Retina (tissue), 1 donor: ENCODE results near the gene SHC2.
A peak's percentile ranks its signal among the peaks of the same experiment; 100 is the strongest.
"Not testable (repeated sequence)": the region's sequence is repeated elsewhere in the genome, so short reads cannot be mapped to it uniquely, and the experiment has no call there.

Experiments
- DNase-seq: peaks from one replicate; pipeline ENCODE4 v3.0.0-alpha.2; 2016

The SHC2 gene

DNA sequence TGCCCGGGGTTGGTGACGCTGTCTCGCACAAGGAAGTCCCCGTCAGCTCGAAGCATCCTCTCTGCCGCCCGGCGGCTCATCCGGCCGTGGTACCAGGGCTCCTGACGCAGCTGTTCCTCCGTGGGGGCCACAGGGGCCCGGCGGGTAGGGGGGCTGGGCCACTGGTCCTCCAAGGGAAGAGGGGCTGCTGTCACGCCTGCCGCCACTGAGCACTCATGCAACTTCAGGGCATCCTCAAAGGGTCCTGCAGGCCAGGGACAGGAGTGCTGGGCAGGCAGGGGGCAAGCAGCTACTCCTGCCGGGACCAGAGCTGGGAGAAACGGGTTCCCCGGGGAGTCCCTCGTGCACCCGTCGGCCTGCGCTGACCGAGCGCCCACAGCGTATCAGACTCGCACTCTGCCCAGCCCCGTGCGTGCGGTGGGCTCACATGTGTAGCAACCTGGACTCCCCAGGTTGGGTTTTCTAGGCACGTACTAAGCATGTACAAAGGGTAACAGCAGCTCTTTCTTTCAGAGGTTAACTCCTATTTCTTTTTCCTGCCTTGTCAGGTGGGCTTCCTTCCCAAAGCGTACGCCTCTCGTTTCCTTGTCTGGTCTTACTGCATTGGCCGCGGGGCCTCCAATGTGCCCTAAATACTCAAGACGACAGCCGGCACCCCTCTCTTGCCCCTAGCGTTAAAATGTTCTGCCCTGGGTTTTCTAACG, 38.5 kb downstream of the SHC2 start:
- no peak for DNase-seq

DNA sequence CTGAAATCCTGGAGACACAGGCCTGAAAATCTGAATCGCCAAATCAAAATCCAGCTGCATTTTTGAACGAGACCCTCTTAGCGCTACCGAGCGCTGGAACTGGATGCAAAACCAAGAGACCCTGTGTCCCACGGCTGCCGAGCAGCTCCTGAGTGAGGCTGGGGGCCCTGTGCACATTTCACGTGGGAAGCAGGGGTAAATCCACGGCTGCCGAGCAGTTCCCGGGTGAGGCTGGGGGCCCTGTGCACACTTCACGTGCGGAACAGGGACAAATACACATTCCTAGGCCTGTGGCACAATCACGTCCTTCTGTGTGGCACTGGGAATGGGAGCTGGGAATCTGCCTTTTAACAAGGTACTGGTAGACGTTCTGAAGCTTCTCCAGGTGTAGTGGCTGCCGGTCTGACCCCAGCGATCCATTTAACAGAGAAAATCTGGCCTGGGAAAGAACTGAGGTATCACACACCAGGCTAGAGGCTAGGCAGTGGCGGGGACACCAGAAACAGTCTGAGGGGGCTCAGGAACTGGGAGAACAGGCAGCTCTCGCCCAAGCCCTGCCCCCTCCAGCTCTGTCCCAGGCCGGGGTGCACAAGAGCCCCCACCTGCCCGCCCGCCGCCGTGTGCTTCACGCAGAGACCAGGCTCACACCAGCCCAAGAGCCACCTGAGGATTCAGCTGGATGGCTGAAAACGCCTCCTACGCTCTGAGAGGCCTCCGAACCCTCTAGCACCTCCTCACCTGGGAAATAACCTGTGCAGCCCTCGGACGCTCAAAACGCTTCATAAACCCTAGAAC, 40.9 kb downstream of the SHC2 start:
- no peak for DNase-seq

DNA sequence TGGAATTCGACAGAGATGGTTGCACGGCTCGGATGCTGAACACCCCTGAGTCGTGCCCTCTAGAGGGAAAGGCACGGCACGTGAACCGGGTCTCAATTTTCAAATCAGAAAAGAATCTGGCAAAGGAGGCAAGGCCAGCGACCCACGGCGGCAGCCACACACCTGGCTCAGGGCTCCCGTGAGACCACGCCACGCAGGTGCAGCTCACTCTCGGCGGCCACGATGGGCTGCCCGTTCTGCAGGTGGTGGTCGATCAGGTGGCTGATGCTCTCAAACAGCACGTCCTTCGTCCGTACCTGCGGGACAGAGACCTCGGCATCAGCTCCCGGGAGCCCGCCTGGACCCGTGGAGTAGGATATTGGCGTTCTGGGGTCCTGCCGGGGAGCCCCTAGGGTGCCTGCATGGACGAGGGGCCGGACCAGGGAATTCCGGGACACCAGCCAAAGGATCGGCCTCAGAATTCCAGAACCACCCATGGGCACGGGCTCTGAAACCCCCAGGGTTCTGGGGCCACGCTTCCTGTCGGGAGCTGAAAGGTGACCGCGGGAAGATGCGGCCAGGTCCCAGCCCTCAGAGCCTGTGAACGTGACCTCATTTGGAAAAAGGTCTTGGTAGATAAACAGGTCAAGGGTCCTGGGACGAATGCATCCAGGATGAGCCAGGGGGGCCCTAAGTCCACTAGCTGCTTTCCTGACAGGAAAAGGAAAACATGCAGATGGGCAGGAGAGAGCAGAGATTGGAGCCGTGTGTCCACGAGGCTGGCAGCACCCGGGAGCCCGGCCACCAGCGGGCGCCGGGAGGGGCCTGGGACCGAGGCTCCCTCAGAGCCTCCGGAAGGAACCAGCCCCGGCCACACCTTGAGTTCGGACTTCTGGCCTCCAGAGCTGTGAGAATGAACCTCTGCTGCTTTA, 41.8 kb downstream of the SHC2 start:
- DNase-seq: peak; percentile 22

DNA sequence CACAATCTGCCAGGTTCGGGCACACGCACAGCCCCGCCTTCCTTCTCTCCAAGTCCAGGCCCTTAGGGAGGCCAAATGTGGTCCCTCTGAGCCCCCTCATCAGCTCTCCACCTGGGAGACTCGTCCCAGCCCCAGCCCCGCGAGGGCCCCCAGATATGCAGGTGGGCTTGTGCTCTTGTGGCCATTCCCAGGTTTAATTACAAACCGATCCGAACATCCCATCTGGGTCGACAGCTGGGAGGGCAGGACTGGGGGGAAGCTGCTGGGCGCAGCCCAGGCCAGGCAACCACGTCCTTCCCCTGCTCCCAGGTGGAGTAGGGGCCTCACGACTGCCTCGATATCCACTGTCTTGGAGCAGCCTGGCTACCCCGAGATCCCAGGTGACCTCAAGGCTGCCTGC, 44.4 kb downstream of the SHC2 start:
- no peak for DNase-seq

DNA sequence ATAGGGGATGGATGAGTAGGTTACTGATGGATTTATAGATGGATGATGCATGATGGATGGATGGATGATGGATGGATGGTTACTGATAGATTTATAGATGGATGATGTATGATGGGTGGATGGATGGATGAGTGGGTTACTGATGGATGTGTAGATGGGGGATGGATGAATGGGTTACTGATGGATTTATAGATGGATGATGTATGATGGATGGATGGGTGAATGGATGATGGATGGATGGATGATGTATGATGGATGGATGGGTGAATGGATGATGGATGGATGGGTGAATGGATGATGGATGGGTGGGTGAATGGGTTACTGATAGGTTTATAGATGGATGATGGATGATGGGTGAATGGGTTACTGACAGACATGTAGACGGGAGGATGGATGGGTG, 45.5 kb downstream of the SHC2 start:
- no peak for DNase-seq

DNA sequence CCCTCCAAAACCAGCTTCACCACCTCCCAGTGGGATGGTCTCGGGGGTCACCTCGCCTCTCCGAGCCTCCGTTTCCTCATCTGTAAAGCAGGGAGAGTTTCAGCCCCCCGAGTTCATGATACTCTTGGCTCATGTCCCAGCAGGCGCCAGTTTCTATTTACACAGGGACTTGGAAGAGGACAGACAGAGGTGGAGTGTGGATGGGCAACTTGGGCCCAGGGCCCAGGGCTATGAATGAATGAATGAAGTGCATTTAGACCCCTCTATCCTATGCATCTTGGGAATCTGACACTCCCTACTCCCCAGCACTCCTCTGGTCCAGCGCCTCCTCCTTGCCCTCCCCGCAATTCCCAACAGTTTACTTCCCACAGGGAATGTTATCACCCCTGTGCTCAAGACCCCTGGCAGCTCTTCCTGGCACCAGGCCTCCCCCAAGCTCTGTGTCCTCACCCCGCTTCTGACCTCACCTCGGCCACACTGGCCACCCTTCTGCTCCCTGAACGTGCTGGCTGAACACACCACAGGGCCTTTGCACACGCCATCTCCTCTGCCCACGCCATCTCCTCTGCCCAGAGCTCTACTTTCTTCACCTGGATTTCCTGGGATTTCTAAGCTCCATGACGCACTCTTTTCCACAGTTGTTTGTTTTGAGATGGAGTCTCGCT, 46.9 kb downstream of the SHC2 start:
- peak; percentile 1 for DNase-seq

DNA sequence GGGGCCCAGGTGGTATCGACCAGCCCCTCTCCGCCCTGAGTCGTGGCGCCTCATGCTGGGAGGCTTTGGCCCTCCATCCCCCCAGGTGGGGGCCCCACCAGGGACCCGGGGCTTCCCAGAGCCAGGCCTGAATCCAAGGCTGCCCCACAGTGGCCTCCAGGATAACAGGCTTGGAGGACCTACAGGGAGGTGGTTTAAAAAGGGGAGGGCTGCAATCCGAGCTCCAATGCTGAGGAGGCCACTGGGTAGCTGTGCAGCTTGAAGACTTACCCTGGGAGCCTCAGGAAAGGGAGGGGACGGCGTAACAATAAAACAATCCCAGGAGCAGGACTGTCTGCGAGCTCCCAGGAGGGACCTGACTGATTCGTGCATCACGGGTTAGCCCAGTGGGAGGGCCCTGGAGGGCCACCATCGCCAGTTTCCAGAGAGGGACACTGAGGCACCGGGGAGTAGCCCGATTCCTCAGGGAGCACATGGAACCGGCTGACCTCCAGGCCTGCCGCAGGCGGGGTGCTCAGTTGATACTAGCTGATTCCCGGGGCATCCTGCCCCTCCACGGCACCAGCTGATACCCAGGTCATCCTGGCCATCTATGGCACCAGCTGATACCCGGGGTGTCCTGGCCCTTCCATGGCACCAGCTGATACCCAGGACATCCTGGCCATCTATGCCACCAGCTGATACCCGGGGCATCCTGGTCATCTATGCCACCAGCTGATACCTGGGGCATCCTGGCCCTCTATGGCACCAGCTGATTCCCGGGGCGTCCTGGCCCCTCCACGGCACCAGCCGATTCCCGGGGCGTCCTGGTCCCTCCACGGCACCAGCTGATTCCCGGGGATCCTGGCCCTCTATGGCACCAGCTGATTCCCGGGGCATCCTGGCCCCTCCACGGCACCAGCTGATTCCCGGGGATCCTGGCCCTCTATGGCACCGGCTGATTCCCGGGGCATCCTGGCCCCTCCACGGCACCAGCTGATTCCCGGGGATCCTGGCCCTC, 48.2 kb downstream of the SHC2 start:
- DNase-seq: peak; percentile 40

DNA sequence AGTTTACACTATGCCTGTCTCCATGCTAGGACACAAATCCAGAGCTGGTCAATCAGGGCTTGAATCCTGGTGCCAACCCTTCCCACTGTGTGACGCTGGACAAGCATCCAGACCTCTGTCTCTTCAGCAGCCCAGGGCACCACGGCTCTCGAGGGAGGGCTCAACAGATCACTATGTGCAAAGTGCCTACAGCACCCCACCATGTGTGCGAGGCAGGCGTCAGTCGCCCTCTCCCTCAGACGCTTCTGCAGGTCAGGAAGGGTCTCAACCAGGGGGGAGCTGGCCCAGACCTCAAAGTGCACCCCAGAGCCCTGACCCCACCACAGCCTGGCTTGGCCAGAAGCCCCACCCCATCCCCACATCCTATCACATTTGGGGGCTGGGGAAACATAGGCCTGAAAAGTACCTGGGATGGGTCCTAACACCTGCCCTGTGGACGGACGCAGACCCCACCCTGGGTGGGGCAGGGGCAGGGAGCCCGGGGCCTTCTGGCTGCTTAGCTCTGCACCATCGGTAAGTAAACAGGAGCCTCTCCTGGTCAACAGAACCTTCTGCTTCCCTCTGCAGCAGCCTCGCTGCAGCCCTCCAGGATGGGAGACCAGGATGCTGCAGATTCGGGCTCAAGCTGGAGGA, 49.0 kb downstream of the SHC2 start:
- peak; percentile 42 for DNase-seq

DNA sequence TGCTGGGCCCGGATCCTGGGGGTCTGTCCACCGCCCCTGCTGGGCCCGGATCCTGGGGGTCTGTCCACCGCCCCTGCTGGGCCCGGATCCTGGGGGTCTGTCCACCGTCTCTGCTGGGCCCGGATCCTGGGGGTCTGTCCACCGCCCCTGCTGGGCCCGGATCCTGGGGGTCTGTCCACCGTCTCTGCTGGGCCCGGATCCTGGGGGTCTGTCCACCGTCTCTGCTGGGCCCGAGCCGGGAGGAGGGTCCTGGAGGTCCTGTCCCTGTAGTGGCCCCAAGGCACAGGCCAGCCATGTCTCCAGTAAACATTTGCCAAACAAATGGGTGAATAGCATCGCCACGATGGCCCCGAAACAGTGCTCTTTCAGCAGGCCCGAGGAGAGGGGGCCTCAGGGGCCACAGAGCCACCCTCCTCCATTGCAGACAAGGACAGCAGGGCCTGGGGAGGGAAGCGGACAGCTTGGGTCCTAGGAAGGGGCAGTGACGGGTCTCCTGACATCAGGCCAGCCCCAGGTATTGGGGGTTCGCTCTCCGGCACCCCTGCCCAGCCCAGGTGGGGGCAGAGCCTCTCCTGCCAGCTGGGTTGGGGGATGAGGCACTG, 49.6 kb downstream of the SHC2 start:
- DNase-seq: not testable (repeated sequence)

DNA sequence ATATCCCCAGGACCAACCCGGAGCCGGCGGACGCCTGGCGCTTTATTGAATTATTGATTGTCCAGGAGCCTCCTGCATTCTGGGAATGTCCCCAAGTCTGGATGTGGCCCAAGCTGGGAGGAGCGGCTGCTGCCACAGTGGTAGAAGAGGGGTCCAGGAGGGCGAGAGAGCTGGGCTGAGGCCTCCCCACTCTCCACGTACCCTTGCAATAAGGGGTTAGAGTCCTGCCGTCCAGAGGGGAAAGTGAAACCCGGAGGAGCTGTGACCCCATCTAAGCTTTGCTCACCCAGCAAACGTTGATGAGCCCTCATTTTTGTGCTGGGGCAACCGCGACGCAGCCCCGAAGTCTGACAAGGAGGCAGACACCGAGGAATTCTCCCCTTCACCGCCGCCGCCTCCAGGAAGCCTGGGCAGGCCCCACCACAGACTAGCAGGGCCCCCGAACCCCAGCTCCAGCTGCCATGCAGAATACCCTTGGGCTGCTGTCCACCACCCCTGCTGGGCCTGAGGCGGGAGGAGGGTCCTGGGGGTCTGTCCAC, 50.5 kb downstream of the SHC2 start:
- peak; percentile 39 for DNase-seq

DNA sequence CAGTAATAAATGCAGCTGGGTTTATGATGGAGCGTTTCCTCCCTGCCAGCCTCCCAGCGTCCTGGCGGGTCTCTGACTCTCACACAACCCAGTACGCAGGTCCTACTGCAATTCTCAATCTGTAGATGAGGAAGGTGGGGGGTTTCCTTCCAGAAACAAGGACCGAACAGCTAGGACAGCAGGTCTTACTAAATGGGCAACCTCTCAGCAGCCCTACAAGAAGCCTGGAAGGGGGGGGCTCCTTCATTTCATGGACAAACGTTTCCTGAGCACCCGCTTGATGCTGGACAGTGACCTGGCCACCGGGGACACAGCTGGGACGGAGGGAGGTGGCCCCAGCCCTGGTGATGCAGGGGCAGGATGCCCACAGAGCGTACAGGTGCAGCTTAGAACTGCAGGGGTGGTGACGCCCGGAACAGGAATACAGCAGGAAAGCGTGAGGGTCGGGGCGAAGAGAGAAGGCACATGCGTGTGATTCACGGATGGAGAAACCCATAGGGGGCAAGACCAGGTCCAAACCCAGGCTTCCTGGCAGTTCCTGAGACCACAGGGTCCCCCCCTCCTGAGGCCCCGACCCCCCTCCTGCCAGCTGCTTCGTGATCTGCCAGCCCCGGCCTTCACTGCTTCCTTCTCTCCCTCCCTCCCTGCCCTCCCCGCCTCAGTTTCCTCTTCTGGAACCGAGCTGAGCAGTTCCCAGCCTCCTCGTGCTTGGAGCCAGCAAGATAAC, 51.2 kb downstream of the SHC2 start:
- DNase-seq: no peak

DNA sequence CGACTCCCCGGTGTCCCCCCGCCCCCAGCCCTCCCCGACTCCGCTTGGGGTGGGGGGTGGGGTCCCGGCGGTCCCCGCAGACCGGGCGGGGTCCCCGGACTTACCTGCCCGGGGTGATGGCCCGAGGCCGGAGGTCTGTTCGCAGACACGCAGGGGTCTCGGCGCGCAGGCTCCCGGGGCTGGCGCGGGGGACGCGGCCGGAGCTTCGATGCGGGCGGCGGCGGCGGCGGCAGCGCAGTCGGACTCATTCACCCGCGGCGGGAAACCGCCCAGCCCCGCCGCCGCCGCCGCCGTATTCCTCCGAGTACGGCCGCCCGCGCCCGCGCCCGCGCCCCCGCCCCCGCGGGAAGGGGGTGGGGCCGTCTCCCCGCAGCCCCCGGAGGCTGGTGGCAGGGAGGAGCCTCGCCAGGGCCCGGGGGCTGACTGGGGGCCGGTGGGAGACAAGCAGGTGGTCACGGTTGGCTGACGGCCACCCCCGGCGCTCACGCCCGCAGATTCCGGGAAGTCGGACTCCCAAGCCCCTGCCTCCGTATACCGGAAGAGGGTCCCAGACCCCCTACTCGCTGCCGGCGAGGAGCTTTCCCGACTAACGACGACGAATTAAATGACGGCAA, 51.8 kb downstream of the SHC2 start, which contains the start of gene C2CD4C:
TSS of gene C2CD4C (minus strand) at position 246 of the 614 bp plus-strand sequence. CDS start 786 bp downstream, outside the sequence.
- DNase-seq: peak; percentile 74

DNA sequence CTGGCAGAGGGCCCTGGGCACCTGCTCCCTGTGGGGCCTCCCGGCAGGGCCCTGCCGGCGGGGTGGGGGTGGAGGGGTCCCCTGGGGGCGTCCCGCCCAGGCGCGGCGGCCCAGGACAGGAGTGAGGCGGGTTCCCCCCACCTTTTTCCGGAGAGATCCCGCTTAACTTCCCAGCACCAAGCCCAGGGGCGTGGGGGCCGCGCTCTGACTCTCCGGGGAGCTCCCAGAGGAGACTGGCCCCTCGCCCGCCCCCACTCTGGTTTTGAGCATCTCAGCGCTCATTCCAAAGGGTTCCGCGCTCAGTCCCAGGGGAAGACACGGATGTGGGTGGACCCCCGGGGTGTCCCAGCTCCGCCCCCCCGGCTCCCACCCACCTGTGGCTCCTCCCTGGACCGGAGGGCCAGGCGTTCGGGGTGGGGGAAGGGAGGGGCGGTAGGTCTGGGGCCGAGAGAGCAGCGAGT, 52.4 kb downstream of the SHC2 start:
- no peak for DNase-seq

DNA sequence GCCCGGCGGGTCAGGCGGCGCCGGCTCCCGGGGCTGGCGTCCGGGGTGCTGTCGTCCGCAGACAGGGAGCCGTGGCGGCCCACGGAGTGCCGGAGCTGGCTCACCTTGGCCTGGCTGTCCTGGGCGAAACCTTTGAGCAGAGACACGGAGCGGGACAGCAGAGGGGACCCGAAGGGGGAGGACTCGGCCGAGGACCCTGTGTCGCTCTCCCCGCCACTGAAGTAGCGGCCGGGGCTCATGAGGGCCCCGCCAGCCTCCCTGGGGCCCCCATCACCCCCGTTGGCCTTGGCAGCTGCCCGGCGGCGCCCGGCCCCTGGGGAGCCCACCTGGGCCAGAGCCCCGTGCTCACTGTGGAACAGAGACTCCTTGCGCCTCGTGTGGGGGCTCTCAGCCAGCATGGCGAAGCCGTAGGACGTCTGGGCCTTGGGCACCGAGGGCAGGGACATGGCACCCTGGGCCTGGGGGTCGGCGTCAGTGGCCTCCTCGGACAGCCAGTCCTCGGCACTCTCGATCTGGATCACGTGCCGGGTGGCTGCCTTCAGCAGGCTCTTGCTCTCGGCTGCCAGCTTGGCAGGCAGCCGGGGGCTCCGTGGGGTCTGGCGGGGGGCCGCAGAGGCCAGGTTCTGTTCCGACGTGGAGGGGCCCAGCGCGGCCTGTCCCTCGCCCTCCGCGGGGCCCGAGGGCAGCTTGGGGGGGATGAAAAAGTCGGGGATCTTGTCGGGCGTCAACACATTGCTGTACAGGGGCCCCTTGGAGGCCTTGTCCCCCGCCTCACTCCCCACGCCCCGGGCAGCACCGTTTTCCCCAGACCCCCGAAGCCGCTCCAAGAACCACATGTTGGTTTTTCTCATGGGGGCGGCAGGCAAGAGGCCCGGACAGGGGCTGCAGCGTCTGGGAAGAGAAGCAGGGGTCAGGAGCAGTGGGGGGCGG, 53.1 kb downstream of the SHC2 start:
- peak; percentile 33 for DNase-seq

DNA sequence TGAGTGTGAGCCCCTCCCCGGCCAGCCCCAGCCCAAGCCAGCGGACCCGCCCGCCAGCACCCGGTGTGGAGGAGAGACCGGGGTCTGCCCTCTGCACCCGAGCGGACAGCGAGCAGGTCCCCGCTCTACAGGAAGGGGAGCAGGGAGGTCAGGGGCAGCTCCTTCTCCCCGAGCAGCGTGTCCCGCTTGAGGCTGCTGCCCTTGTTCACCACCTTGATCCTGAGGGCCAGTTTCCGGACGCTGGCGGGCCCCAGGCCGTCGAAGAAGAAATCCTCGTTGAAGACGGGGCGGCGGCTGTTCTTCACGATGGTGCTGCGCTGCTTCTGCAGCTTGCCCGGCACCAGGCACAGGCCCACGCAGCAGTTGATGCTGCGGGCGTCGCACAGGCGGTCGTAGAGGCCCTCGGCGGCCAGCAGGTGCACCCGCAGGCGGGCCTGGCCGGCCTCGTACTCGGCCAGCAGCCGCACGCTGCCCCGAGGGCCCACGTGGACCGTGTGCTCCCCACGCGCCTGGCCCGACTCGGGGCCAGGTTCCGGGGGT, 53.8 kb downstream of the SHC2 start:
- DNase-seq: peak; percentile 20

DNA sequence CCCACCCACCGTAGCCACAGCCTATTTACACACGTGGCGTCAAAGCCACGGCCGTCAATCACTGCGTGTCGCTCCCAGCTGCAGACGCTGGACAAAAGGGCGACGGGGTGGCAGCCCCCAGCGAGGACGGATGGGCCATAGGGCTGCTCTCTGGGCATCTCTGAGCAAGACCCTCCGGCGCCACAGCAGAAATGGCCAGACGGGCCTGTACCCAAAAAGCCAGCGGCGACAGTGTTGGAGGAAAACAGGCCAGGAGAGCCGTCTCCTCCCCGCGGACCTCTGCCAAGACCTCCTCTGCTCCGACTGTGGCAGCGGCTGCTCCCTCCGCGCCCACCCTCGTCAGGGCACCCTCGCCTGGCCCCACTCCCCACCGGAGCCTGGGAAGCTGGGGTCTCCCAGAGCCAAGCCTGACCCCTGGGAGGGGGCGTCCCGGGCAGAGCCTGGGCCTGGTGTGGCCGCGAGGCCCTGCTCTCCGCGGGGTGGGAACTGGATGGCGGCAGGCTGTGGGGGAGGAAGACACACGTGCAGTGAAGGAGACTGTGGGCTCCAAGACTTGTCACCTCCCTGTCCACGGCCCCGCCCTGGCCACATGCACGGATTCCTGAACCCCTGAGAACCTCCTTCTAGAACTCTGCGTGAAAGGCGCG, 54.6 kb downstream of the SHC2 start:
- peak; percentile 42 for DNase-seq
